DOHH2 (cell line): ENCODE measurements around the gene ADCY7.

Source experiments
- H3F3A ChIP-seq: fragments of 200-600 bp; sonication (generic), shearing (Covaris generic); 2 replicates; pipeline ENCODE4 v1.6.0; 2016; ENCODE audit warnings: antibody characterized with exemption, mild to moderate bottlenecking; ENCODE audit not compliant: control insufficient read depth, insufficient read depth
- H3K27ac ChIP-seq: fragments of 200-600 bp; sonication (generic); 2 replicates; pipeline ENCODE4 v1.5.1; 2014; ENCODE audit warnings: low read depth, mild to moderate bottlenecking, low read length, moderate library complexity
- H3K27me3 ChIP-seq: fragments of 200-600 bp; sonication (generic); 2 replicates; pipeline ENCODE4 v1.6.1; 2014; ENCODE audit warnings: mild to moderate bottlenecking, low read length, mixed read lengths; ENCODE audit not compliant: control insufficient read depth
- H3K36me3 ChIP-seq: fragments of 200-600 bp; sonication (generic); 2 replicates; pipeline ENCODE4 v1.6.1; 2014; ENCODE audit warnings: mild to moderate bottlenecking, low read length, moderate library complexity, mixed read lengths; ENCODE audit not compliant: control insufficient read depth
- H3K4me1 ChIP-seq: fragments of 200-600 bp; sonication (generic); 2 replicates; pipeline ENCODE4 v1.6.1; 2014; ENCODE audit warnings: mild to moderate bottlenecking, low read length, mixed read lengths; ENCODE audit not compliant: control insufficient read depth
- H3K4me2 ChIP-seq: fragments of 200-600 bp; sonication (generic); 2 replicates; pipeline ENCODE4 v1.6.0; 2014; ENCODE audit warnings: mild to moderate bottlenecking, low read length, moderate library complexity
- H3K4me3 ChIP-seq: fragments of 200-600 bp; sonication (generic); 2 replicates; pipeline ENCODE4 v1.5.1; 2014; ENCODE audit warnings: mild to moderate bottlenecking, low read length, mixed read lengths
- H3K79me2 ChIP-seq: fragments of 200-600 bp; sonication (generic); 2 replicates; pipeline ENCODE4 v1.6.1; 2014; ENCODE audit warnings: mild to moderate bottlenecking, low read length, mixed read lengths; ENCODE audit not compliant: control insufficient read depth
- H3K9me2 ChIP-seq: fragments of 200-600 bp; sonication (generic); replicated peaks from 2 replicates; pipeline ENCODE4 v1.6.1; 2014; ENCODE audit warnings: mild to moderate bottlenecking, low read length, mixed read lengths; ENCODE audit not compliant: control insufficient read depth
- H3K9me3 ChIP-seq: fragments of 200-600 bp; sonication (generic); 2 replicates; pipeline ENCODE4 v1.6.1; 2014; ENCODE audit warnings: antibody characterized with exemption, low read length, mixed read lengths; ENCODE audit not compliant: control insufficient read depth, insufficient read depth
- H4K20me1 ChIP-seq: fragments of 200-600 bp; sonication (generic); 2 replicates; pipeline ENCODE4 v1.6.0; 2014; ENCODE audit warnings: low read depth, mild to moderate bottlenecking, antibody characterized with exemption, low read length, moderate library complexity; ENCODE audit not compliant: control insufficient read depth, insufficient read depth
- CTCF ChIP-seq: fragments of 200-600 bp; sonication (generic); IDR thresholded peaks from one replicate; pipeline ENCODE4 v1.5.1; 2014; ENCODE audit warnings: antibody characterized with exemption, mild to moderate bottlenecking, low read depth, low read length; ENCODE audit not compliant: poor library complexity, severe bottlenecking
- EZH2phosphoT487 ChIP-seq: fragments of 200-600 bp; sonication (generic); IDR thresholded peaks from 2 replicates; pipeline ENCODE4 v1.6.1; 2017; ENCODE audit warnings: borderline replicate concordance, mild to moderate bottlenecking, antibody characterized with exemption, low read length, moderate library complexity, mixed read lengths

Gene ADCY7

GRCh38 chr16:50267151-50267631, 840 bp downstream of the ADCY7 start:
- Histone ChIP-seq H3K36me3 (no peaks in the 10 kb centered on the region), H3K79me2 (no peaks in the 10 kb centered on the region), H3K4me2 (peak overlapping the region; percentile 62), H3K27ac (no peak overlapping the region), H3K9me2 (no peaks in the 10 kb centered on the region), H3K27me3 (0 out of 2 replicates have a peak, but pooled peaks cover 7% of the 10 kb centered on the region), H3K4me1 (peaks cover 36% of the 10 kb centered on the region), H3K9me3 (no peaks in the 10 kb centered on the region), H3F3A (peaks cover 4% of the 10 kb centered on the region; the same call in 1 of the 2 replicates), H3K4me3 (peak overlapping the region; percentile 46), H4K20me1 (no peaks in the 10 kb centered on the region)
- TF ChIP-seq EZH2phosphoT487 (no peak), CTCF (no peak)

DNA sequence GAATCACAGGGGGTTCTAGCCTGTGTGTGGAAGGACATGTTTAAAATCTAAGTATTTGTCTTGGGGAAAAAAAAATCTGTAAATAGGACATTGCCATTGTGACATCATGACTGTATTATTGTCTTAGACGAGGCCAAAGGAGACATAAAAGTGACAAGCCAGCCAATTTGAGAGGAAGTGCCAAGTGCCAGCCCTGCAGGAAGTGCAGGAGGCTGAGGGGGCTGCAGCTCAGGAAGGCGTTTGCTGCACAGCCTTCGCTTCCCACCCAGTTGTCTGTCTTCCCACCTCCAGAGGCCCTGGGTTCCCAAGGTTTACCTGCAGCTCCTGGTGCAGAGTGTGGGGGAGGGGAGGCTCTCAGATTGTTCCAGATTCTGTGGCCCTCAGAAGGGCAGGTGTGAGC, 1.3 kb downstream of the ADCY7 start:
- Histone ChIP-seq H3K36me3 (no peaks in the 10 kb centered on the region), H3K4me1 (peaks cover 37% of the 10 kb centered on the region), H3K27me3 (0 out of 2 replicates have a peak, but pooled peaks cover 7% of the 10 kb centered on the region), H4K20me1 (no peaks in the 10 kb centered on the region), H3K27ac (no peak overlapping the region), H3K9me2 (no peaks in the 10 kb centered on the region), H3K79me2 (no peaks in the 10 kb centered on the region), H3K4me3 (no peak overlapping the region), H3K4me2 (peak overlapping the region; percentile 62), H3K9me3 (no peaks in the 10 kb centered on the region), H3F3A (peaks cover 4% of the 10 kb centered on the region; the same call in 1 of the 2 replicates)
- TF ChIP-seq CTCF: no peak
- no peak for TF ChIP-seq EZH2phosphoT487

DNA sequence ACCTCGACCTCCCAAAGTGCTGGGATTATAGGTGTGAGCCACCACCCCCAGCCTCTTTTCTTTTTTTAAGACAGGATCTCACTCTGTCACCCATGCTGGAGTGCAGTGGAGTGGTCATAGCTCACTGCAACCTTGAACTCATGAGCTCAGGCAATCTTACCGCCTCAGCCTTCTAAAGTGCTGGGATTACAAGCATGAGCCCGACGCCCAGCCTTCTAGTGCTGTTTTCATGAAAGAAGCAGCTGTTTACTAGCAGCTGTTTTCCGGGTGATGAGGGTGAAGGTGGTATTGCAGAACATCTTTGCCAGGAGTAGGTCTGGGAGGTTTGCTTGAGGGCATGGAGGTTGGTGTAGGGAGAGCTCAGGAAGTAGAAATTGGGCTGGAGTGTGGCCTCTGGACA, 2.0 kb downstream of the ADCY7 start:
- no peak overlapping the region for H3K27ac ChIP-seq
- H3K36me3 ChIP-seq: no peaks in the 10 kb centered on the region
- H3F3A ChIP-seq: peaks cover 4% of the 10 kb centered on the region; the same call in 1 of the 2 replicates
- H3K4me3 ChIP-seq: no peak overlapping the region
- H3K4me1 ChIP-seq: peaks cover 44% of the 10 kb centered on the region
- H4K20me1 ChIP-seq: no peaks in the 10 kb centered on the region
- H3K27me3 ChIP-seq: 0 out of 2 replicates have a peak, but pooled peaks cover 4% of the 10 kb centered on the region
- H3K4me2 ChIP-seq: no peak overlapping the region
- TF ChIP-seq CTCF (no peak), EZH2phosphoT487 (no peak)
- no peaks in the 10 kb centered on the region for H3K79me2 ChIP-seq
- no peaks in the 10 kb centered on the region for H3K9me2 ChIP-seq
- H3K9me3 ChIP-seq: no peaks in the 10 kb centered on the region
